ENCODE data around the gene TNFRSF21. TPM values are rescaled to one million over a fixed set of nuclear protein-coding genes. Genes with fewer than 3 reads are reported as not detected.

TNFRSF21 gene
- total RNA-seq, 1 donor from 2014 or later, result 46.3 TPM

DNA sequence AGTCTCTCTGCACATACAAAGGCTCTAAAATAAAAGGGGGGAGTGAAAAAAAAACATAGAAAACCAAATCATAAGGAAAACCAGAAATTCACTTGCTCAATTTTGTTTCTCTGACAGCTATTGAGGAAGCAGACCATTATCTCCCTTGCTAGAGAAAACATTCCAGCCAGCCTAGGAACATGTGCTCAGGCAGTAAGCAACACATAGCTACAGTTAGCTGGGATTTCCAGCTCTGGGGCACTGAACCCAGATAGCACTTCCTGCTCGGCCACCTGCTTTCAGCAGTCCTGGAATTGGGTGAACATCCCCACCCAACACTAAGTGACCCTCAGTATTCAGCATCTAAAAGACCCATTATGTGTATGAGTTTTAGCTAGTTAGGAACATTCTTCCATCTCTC lies 61.3 kb downstream of the TNFRSF21 start:
- Mint-ChIP-seq H3K4me3 (ENCODE audit: low read depth) (no peak overlapping the region), H3K27me3 (no peaks in the 10 kb centered on the region), H3K27ac (no peak overlapping the region), H3K9me3 (ENCODE audit: low read depth) (no peaks in the 10 kb centered on the region), H3K36me3 (ENCODE audit: insufficient read depth) (peaks cover 20% of the 10 kb centered on the region), H3K4me1 (ENCODE audit: low read depth) (peaks cover 35% of the 10 kb centered on the region)
- no peak for DNase-seq (ENCODE audit: low spot score, unreplicated experiment)
- TF ChIP-seq, protein P1, sequence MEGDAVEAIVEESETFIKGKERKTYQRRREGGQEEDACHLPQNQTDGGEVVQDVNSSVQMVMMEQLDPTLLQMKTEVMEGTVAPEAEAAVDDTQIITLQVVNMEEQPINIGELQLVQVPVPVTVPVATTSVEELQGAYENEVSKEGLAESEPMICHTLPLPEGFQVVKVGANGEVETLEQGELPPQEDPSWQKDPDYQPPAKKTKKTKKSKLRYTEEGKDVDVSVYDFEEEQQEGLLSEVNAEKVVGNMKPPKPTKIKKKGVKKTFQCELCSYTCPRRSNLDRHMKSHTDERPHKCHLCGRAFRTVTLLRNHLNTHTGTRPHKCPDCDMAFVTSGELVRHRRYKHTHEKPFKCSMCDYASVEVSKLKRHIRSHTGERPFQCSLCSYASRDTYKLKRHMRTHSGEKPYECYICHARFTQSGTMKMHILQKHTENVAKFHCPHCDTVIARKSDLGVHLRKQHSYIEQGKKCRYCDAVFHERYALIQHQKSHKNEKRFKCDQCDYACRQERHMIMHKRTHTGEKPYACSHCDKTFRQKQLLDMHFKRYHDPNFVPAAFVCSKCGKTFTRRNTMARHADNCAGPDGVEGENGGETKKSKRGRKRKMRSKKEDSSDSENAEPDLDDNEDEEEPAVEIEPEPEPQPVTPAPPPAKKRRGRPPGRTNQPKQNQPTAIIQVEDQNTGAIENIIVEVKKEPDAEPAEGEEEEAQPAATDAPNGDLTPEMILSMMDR (IDR thresholded peaks at IDR 0.05; ENCODE audit: unreplicated experiment), result no peak

DNA sequence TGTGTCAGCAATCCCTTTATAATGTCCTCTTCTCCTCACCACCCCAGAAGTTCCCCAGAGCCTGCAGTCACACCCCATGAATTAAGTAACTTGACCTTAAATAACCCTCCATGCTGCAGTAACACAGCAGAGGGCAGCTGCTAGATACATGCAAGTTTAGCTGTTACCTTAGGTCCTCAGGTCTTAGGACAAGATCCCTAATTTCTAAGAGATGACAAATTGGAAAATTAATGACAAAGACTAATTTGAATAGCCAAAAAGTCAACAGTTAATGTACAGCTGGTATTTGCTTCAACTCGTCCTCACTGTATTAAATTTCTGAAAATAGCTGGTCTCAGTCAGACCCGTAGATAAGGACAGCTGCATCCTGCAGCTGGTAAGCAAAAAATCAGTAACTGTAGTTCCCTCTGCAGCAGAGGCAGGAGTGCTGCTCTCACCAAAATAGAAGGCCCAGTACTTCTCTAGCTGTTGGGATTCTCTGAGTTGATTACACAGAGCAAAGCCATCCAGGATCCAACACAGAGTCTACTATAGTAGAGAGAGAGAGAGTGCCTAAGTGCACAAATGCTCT lies 62.4 kb downstream of the TNFRSF21 start:
- H3K4me1 Mint-ChIP-seq (ENCODE audit: low read depth), result peaks cover 37% of the 10 kb centered on the region
- DNase-seq (ENCODE audit: low spot score, unreplicated experiment), result no peak
- H3K9me3 Mint-ChIP-seq (ENCODE audit: low read depth), result no peaks in the 10 kb centered on the region
- TF ChIP-seq, protein P1 (IDR thresholded peaks at IDR 0.05; ENCODE audit: unreplicated experiment), result no peak
- no peak overlapping the region for H3K4me3 Mint-ChIP-seq (ENCODE audit: low read depth)
- peak overlapping the region; percentile 64 for H3K27ac Mint-ChIP-seq
- H3K27me3 Mint-ChIP-seq, result no peaks in the 10 kb centered on the region
- peaks cover 13% of the 10 kb centered on the region for H3K36me3 Mint-ChIP-seq (ENCODE audit: insufficient read depth)

DNA sequence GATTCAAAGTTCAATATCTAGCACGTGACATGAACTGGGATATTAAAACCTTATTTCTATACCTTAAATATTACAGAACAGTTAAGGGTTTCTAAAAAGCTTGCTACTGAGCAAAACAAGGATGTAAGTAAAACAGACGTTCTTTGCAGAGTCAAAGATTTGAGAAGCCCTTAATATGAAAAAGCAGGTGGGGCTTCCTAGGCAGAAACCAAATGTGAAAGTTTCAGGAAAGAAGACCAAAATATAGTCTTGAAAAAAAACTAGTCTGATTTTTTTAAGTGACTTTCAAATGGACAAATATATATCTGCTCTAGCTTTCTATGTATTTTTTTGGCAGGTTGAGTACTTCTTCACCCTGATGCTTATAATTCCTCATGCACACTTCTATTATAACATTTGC lies 63.2 kb downstream of the TNFRSF21 start:
- H3K36me3 Mint-ChIP-seq (ENCODE audit: insufficient read depth), result peaks cover 12% of the 10 kb centered on the region
- no peak overlapping the region for H3K27ac Mint-ChIP-seq
- peaks cover 38% of the 10 kb centered on the region for H3K4me1 Mint-ChIP-seq (ENCODE audit: low read depth)
- H3K4me3 Mint-ChIP-seq (ENCODE audit: low read depth), result no peak overlapping the region
- no peak for DNase-seq (ENCODE audit: low spot score, unreplicated experiment)
- TF ChIP-seq, protein P1 (IDR thresholded peaks at IDR 0.05; ENCODE audit: unreplicated experiment), result no peak
- H3K27me3 Mint-ChIP-seq, result no peaks in the 10 kb centered on the region
- no peaks in the 10 kb centered on the region for H3K9me3 Mint-ChIP-seq (ENCODE audit: low read depth)

DNA sequence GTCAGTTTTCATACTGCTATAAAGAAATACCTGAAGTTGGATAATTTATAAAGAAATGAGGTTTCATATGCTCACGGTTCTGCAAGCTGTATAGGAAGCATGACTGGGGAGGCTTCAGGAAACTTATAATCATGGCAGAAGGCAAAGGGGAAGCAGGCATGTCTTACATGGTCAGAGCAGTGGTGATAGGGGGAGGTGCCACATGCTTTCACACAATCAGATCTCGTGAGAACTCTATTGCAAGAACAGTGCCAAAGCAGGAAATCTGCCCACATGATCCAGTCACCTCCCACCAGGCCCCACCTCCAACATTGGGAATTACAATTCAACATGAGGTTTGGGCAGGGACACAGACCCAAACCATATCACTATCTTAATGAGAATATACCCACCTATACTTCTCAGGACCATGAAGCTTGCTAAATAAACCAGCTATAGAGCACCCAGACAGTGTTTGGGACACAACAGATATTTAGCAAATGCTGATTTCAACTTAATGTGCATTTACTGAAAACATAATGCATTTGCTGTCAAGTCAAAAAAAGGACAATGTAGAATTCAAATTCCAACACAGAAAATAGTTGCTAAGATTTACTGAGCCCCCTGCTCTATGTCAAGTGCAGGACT lies 63.8 kb downstream of the TNFRSF21 start:
- no peaks in the 10 kb centered on the region for H3K9me3 Mint-ChIP-seq (ENCODE audit: low read depth)
- H3K27ac Mint-ChIP-seq, result no peak overlapping the region
- no peak for DNase-seq (ENCODE audit: low spot score, unreplicated experiment)
- peaks cover 33% of the 10 kb centered on the region for H3K4me1 Mint-ChIP-seq (ENCODE audit: low read depth)
- peaks cover 7% of the 10 kb centered on the region for H3K36me3 Mint-ChIP-seq (ENCODE audit: insufficient read depth)
- TF ChIP-seq, protein P1 (IDR thresholded peaks at IDR 0.05; ENCODE audit: unreplicated experiment), result no peak
- H3K27me3 Mint-ChIP-seq, result no peaks in the 10 kb centered on the region
- H3K4me3 Mint-ChIP-seq (ENCODE audit: low read depth), result no peak overlapping the region

DNA sequence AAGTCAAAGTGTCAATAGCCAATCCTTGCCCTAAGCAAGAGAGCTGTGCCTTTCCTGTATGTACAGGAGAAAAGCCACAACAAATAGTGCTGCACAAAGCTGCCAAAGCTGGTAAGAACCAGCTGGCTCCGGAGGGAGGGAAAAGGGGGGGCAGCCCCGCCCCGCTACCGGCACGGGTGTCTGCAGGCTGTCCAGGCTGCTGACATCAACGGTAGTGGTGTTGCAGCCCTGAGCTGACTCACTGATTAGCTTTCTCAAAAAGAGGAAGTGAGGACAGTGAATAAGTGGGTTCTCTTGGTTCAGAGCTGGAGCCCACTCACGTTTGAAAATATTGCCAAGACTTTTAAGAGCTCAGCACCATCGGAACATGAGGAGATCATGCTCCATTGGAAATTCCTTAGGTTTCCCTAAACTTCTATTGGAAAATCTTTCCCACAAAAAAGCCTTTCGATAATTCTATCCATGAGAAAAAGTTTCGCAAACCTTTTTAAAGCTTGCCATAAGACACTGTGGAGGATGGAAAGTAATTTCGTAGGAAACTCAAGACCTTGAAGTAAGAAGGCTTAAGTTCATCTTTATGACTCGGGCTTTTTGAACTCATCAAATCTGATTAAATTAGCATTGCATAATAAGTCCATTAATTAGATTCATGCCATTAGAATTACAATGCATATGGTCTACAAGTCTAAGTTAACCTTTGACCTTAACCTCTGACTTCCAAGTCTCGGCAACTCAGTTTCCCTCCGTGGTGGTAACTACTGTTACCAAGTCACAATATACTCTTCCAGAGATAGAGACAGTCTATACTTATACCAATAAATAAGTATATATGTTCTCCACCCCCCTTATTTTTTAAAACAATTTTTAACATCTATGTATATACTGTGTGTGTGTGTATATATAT lies 67.0 kb downstream of the TNFRSF21 start:
- H3K27me3 Mint-ChIP-seq, result no peaks in the 10 kb centered on the region
- no peaks in the 10 kb centered on the region for H3K9me3 Mint-ChIP-seq (ENCODE audit: low read depth)
- no peak overlapping the region for H3K27ac Mint-ChIP-seq
- peaks cover 10% of the 10 kb centered on the region for H3K36me3 Mint-ChIP-seq (ENCODE audit: insufficient read depth)
- H3K4me3 Mint-ChIP-seq (ENCODE audit: low read depth), result no peak overlapping the region
- DNase-seq (ENCODE audit: low spot score, unreplicated experiment), result no peak
- TF ChIP-seq, protein P1 (IDR thresholded peaks at IDR 0.05; ENCODE audit: unreplicated experiment), result no peak
- H3K4me1 Mint-ChIP-seq (ENCODE audit: low read depth), result peaks cover 28% of the 10 kb centered on the region
